Stimulated activated naive CD8-positive, alpha-beta T cell treated with anti-CD3 and anti-CD28 coated beads, Interleukin-15, amount 100 ng/mL, for 72 hours (primary cell): ENCODE data around the gene PTPRD.

Source experiments
- ATAC-seq: fragments of 150-1000 bp; cut with Tn5 transposase; 2 replicates; pipeline ENCODE4 v1.10.0; 2021; ENCODE audit warnings: mild to moderate bottlenecking, moderate library complexity
- DNase-seq, 2 donors: peaks; one replicate each; pipeline ENCODE4 v3.0.0; 2021 to 2022
- H3K27ac Mint-ChIP-seq, 2 donors: one replicate each; pipeline ENCODE4 v1.8.0; 2022; ENCODE audit warnings: mild to moderate bottlenecking in 2 of 2, mixed read lengths in 2 of 2, moderate library complexity in 2 of 2
- H3K27me3 Mint-ChIP-seq: one replicate; pipeline ENCODE4 v1.8.0; 2022; ENCODE audit warnings: mixed read lengths
- H3K4me1 Mint-ChIP-seq: one replicate; pipeline ENCODE4 v1.8.0; 2022; ENCODE audit warnings: mild to moderate bottlenecking, mixed read lengths
- H3K4me3 Mint-ChIP-seq, 2 donors: one replicate each; pipeline ENCODE4 v1.8.0; 2022; ENCODE audit warnings: mild to moderate bottlenecking in 2 of 2, mixed read lengths in 2 of 2, moderate library complexity in 1 of 2
- H3K9me3 Mint-ChIP-seq, 2 donors: one replicate each; pipeline ENCODE4 v1.8.0; 2022; ENCODE audit warnings: mixed read lengths in 2 of 2

PTPRD gene

DNA sequence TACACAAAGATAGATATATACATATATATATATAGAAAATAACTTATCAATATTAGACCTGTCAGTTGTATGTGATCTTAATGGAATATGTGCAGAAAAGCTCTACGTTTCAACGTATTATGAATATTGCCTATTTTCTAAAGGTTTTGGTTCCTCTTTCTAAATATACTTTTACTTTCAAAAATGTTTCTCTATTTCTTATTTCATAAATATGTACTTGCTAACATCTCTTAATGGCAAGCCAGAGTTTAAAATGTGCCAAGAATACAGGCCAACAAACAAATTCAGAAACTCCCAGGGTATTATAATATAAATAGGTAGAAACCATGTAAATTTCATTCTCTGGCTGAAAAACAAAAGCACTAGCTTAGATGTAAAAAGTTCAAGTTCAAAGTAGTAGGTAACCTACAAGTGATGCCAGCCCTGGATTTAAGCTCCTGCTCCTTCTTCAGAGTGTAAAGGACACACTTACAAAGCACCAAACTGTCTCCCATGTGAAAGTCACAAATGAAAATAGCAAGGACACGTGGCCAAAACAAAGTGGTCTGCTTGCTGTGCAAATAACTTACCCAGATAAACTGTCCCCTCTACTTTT lies 2128.1 kb downstream of the PTPRD start:
- Mint-ChIP-seq H3K4me1 (no peaks in the 10 kb centered on the region), H3K27ac (no peak overlapping the region), H3K4me3 (no peak overlapping the region), H3K9me3 (no peaks in the 10 kb centered on the region), H3K27me3 (no peaks in the 10 kb centered on the region)
- DNase-seq (no peak), ATAC-seq (no peak)

DNA sequence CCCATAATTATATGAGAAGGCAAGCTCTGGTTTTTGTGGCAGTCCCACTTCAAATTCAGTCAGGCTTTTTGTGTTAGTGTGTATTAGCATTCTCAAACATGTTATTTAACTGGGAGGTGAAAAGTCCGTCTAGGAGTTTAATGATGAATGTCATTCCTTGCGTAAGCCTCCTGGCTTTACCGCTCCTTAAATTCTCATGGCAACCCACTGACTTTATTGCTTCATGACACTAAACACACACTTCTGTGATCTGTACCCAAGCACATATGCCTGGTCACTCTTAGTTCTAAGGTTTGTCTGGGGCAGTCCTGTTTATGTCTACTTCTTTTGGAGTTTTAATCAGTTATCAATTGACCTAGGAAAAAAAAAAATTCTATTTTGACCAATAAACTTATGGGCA lies 2135.4 kb downstream of the PTPRD start:
- DNase-seq (no peak), ATAC-seq (no peak)
- Mint-ChIP-seq H3K4me1 (peaks cover 5% of the 10 kb centered on the region), H3K9me3 (no peaks in the 10 kb centered on the region), H3K4me3 (no peak overlapping the region), H3K27me3 (no peaks in the 10 kb centered on the region), H3K27ac (no peak overlapping the region)

DNA sequence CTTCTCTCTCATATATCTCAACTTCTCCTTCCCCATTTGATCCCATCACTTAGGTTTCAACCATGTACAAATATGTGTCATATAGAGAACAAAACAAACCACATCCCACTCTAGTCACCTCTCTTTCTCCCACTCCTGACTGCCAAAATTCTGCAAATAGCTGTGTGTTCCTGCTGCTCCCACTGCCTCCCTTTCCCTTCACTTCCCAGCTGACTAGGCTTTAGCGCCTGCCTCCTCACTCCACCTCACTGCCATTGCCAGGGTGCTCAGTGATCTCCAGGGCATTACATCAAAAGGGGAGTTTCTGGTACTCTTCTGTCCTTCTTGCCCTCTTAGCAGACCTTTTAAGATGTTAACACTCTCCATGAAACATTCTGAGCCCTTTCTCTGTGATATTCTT lies 2137.9 kb downstream of the PTPRD start:
- peaks cover 5% of the 10 kb centered on the region for H3K4me1 Mint-ChIP-seq
- no peak overlapping the region for H3K4me3 Mint-ChIP-seq
- H3K27me3 Mint-ChIP-seq, result no peaks in the 10 kb centered on the region
- H3K9me3 Mint-ChIP-seq, result no peaks in the 10 kb centered on the region
- DNase-seq (no peak), ATAC-seq (no peak)
- H3K27ac Mint-ChIP-seq, result no peak overlapping the region

GRCh38 chr9:8473244-8474020 lies 2139.4 kb downstream of the PTPRD start:
- ATAC-seq, result no peak
- no peaks in the 10 kb centered on the region for H3K27me3 Mint-ChIP-seq
- H3K9me3 Mint-ChIP-seq, result no peaks in the 10 kb centered on the region
- H3K4me1 Mint-ChIP-seq, result no peaks in the 10 kb centered on the region
- no peak overlapping the region for H3K27ac Mint-ChIP-seq
- DNase-seq, result no peak
- no peak overlapping the region for H3K4me3 Mint-ChIP-seq

- ATAC-seq (peak; percentile 46), DNase-seq (no peak)
- no peak overlapping the region for H3K27ac Mint-ChIP-seq
- no peaks in the 10 kb centered on the region for H3K27me3 Mint-ChIP-seq
- H3K9me3 Mint-ChIP-seq, result no peaks in the 10 kb centered on the region
- H3K4me1 Mint-ChIP-seq, result no peaks in the 10 kb centered on the region
- H3K4me3 Mint-ChIP-seq, result no peak overlapping the region
Observed at GRCh38 chr9:8468045-8468637, 2144.7 kb downstream of the PTPRD start.

DNA sequence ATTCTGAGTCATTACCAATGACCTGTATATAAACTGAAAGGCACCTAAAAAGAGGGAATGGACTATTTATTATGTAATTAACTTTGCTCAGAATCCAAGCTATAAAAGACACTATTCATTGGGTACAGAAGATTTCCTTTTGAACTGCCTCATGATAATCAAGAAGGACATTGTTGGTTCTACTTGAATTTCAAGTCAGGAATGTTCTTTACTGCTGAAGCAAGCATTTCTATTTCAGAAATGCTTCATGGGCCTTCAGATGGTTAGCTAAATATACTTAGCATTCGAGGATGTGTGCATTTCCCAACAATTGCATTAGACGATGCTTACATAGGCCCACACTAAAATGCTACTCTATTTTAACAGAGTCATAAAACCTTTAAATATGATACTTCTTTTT lies 2155.0 kb downstream of the PTPRD start:
- H3K4me1 Mint-ChIP-seq, result no peaks in the 10 kb centered on the region
- H3K4me3 Mint-ChIP-seq, result no peak overlapping the region
- no peak for ATAC-seq
- no peaks in the 10 kb centered on the region for H3K27me3 Mint-ChIP-seq
- no peaks in the 10 kb centered on the region for H3K9me3 Mint-ChIP-seq
- no peak for DNase-seq
- H3K27ac Mint-ChIP-seq, result no peak overlapping the region

DNA sequence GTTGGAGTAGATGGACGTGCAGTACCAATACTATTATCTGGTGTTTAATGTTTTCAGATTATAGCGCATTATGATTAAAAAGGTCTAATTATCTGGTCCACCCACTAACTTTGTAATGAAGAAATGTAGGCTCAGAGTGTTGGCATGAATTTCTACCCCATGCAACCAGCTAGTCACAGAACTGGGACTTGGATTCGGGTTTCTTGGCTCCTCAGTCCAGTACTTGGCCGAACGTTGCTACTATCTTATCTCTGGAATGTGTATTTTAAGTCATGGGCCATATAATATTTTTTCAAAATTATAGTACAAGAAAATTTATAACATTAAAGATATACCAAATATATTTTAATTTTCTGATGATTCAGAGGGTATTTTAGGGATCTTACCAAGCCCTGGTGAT lies 2155.7 kb downstream of the PTPRD start:
- Mint-ChIP-seq H3K4me3 (no peak overlapping the region), H3K4me1 (no peaks in the 10 kb centered on the region), H3K27me3 (no peaks in the 10 kb centered on the region), H3K9me3 (no peaks in the 10 kb centered on the region), H3K27ac (no peak overlapping the region)
- DNase-seq (no peak), ATAC-seq (no peak)

- Mint-ChIP-seq H3K27me3 (no peaks in the 10 kb centered on the region), H3K4me1 (no peaks in the 10 kb centered on the region), H3K9me3 (no peaks in the 10 kb centered on the region), H3K4me3 (no peak overlapping the region), H3K27ac (no peak overlapping the region)
- DNase-seq (no peak), ATAC-seq (no peak)
Observed at GRCh38 chr9:8456344-8456743, 2156.5 kb downstream of the PTPRD start.

GRCh38 chr9:8450810-8451545 lies 2161.8 kb downstream of the PTPRD start:
- H3K4me3 Mint-ChIP-seq, result no peak overlapping the region
- DNase-seq (no peak), ATAC-seq (no peak)
- H3K9me3 Mint-ChIP-seq, result no peaks in the 10 kb centered on the region
- no peaks in the 10 kb centered on the region for H3K4me1 Mint-ChIP-seq
- H3K27ac Mint-ChIP-seq, result no peak overlapping the region
- H3K27me3 Mint-ChIP-seq, result no peaks in the 10 kb centered on the region

- Mint-ChIP-seq H3K9me3 (no peaks in the 10 kb centered on the region), H3K27me3 (no peaks in the 10 kb centered on the region), H3K27ac (no peak overlapping the region), H3K4me1 (no peaks in the 10 kb centered on the region), H3K4me3 (no peak overlapping the region)
- no peak for ATAC-seq
- DNase-seq, result no peak
Observed at GRCh38 chr9:8448226-8448625, 2164.6 kb downstream of the PTPRD start.

DNA sequence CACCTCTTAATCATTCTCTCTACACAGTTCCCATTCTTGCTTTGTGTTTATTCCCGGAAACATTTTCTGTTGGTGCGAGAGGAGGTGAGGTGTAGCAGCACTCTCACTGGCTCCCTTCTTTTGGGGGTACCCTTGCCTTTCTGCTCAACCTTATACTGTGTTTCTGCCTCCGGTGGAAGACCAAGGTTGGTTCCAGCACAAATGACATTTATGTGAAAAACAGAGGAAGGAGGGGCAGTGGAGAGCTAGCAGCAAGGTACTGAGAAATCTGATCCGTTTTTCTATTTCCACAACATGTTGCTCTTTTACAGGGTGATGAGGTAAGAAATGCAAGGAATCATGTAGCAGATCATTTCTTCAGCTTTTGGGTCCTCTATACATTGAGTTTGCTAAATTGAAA lies 2165.2 kb downstream of the PTPRD start:
- Mint-ChIP-seq H3K27me3 (no peaks in the 10 kb centered on the region), H3K4me1 (no peaks in the 10 kb centered on the region), H3K9me3 (no peaks in the 10 kb centered on the region), H3K4me3 (no peak overlapping the region), H3K27ac (no peak overlapping the region)
- ATAC-seq (no peak), DNase-seq (no peak)

GRCh38 chr9:8437876-8438275 lies 2174.9 kb downstream of the PTPRD start:
- no peak for DNase-seq

DNA sequence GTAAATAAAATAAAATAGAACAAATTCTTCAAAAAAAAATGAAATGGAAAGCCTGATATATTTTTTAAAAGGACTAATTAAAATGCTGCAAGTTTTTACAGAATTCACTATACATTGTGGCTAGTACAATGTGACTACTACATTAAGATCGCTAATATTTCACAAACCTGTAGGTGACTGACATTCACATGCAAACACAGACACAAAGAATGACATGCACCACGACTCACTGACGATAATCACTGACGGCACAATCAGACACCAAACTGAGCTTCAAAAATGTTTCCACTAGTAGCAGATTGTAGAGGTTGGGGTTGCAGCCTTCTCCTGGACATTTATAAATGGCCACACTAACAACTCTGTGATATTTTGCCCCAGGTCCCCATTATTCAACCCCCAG lies 2175.5 kb downstream of the PTPRD start:
- no peak for ATAC-seq
- Mint-ChIP-seq H3K27ac (no peak overlapping the region), H3K4me1 (peaks cover 18% of the 10 kb centered on the region), H3K27me3 (no peaks in the 10 kb centered on the region), H3K4me3 (no peak overlapping the region), H3K9me3 (peaks cover 0 to 5% of the 10 kb centered on the region in 2 donors)
- no peak for DNase-seq

More at GRCh38 chr9:8437876-8438275, 2174.9 kb downstream of the PTPRD start:
- ATAC-seq, result no peak
- Mint-ChIP-seq H3K9me3 (peaks cover 0 to 5% of the 10 kb centered on the region in 2 donors), H3K4me3 (no peak overlapping the region), H3K27me3 (no peaks in the 10 kb centered on the region), H3K4me1 (peaks cover 14% of the 10 kb centered on the region), H3K27ac (no peak overlapping the region)

GRCh38 chr9:8436786-8437185 lies 2176.0 kb downstream of the PTPRD start:
- Mint-ChIP-seq H3K9me3 (peaks cover 0 to 5% of the 10 kb centered on the region in 2 donors), H3K4me3 (peak overlapping the region in 1 of 2 donors; percentile 31), H3K27me3 (no peaks in the 10 kb centered on the region), H3K27ac (no peak overlapping the region), H3K4me1 (peaks cover 23% of the 10 kb centered on the region)
- peak; percentile 43 for ATAC-seq
- DNase-seq, result no peak

DNA sequence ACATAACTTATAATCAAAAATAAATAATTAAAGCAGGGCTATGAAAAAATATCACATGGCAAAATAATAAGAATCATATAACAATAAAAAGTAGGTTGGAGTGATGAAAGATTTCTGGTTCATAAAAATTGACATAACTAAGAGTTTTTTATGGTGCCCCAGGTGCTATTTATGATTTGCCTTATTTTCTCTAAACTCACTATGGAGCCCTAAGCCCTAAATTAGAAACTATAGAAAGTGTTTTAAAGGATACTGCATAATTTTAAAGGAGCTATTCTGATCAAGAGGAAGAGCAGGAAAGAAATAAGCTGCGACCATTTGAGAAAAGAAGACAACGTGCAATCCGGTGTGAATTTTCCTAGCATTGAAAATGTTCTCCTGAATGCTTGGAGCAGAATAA lies 2178.2 kb downstream of the PTPRD start:
- Mint-ChIP-seq H3K9me3 (peaks cover 0 to 5% of the 10 kb centered on the region in 2 donors), H3K27ac (peak overlapping the region in 1 of 2 donors; percentile 44), H3K4me3 (no peak overlapping the region), H3K4me1 (peaks cover 45% of the 10 kb centered on the region), H3K27me3 (no peaks in the 10 kb centered on the region)
- ATAC-seq, result no peak
- DNase-seq, result no peak

- DNase-seq, result no peak
- no peak for ATAC-seq
- Mint-ChIP-seq H3K27me3 (no peaks in the 10 kb centered on the region), H3K4me1 (peaks cover 69% of the 10 kb centered on the region), H3K9me3 (peaks cover 0 to 4% of the 10 kb centered on the region in 2 donors), H3K4me3 (no peak overlapping the region), H3K27ac (peak overlapping the region in 1 of 2 donors; percentile 42)
Observed at GRCh38 chr9:8432224-8432623, 2180.6 kb downstream of the PTPRD start.
